Activated CD4-positive, alpha-beta T cell treated with anti-CD3 and anti-CD28 coated beads, Interleukin-2, Interleukin-6, amounts not matched to agents 100 ng/mL and 50 ng/mL, durations not matched to agents 16 hours and 8 hours (primary cell): ENCODE results near the gene MICALL2.

Experiments used
- DNase-seq: peaks from one replicate; pipeline ENCODE4 v3.0.0-alpha.2; 2020

Gene MICALL2

GRCh38 chr7:1431634-1432380 is 27.5 kb downstream of the MICALL2 start:
- no peak for DNase-seq

GRCh38 chr7:1431226-1431625 is 28.0 kb downstream of the MICALL2 start:
- DNase-seq: no peak

- no peak for DNase-seq
Measured at GRCh38 chr7:1430056-1430845, 29.0 kb downstream of the MICALL2 start.

GRCh38 chr7:1428941-1429501 is 30.2 kb downstream of the MICALL2 start:
- DNase-seq: no peak

- no peak for DNase-seq
Measured at GRCh38 chr7:1427064-1427657, 32.1 kb downstream of the MICALL2 start.

GRCh38 chr7:1426474-1426873 is 32.8 kb downstream of the MICALL2 start:
- no peak for DNase-seq

GRCh38 chr7:1425292-1426136 is 33.8 kb downstream of the MICALL2 start:
- peak; percentile 23 for DNase-seq

- DNase-seq: no peak
Measured at GRCh38 chr7:1424041-1424440, 35.2 kb downstream of the MICALL2 start.

- no peak for DNase-seq
Measured at GRCh38 chr7:1423264-1423811, 35.9 kb downstream of the MICALL2 start.

GRCh38 chr7:1422512-1423263 is 36.6 kb downstream of the MICALL2 start:
- DNase-seq: no peak

- DNase-seq: no peak
Measured at GRCh38 chr7:1421946-1422345, 37.3 kb downstream of the MICALL2 start.

GRCh38 chr7:1421020-1421790 is 38.1 kb downstream of the MICALL2 start:
- no peak for DNase-seq

GRCh38 chr7:1419688-1420087 is 39.6 kb downstream of the MICALL2 start:
- DNase-seq: no peak

GRCh38 chr7:1419310-1419634 is 40.0 kb downstream of the MICALL2 start:
- DNase-seq: no peak

GRCh38 chr7:1418505-1419309 is 40.6 kb downstream of the MICALL2 start:
- DNase-seq: no peak

- no peak for DNase-seq
Measured at GRCh38 chr7:1415389-1415990, 43.8 kb downstream of the MICALL2 start.

GRCh38 chr7:1413936-1414639 is 45.2 kb downstream of the MICALL2 start:
- no peak for DNase-seq

- peak; percentile 93 for DNase-seq
Measured at GRCh38 chr7:1412322-1413261, 46.7 kb downstream of the MICALL2 start.
